Measurements from ENCODE around the gene CLCN3. TPM values are rescaled to one million over a fixed set of nuclear protein-coding genes. Genes with fewer than 3 reads are reported as not detected.

Gene CLCN3
- total RNA-seq, 4 donors from 2014 or later = 14.0 to 61.5 (median 44.7) TPM

DNA sequence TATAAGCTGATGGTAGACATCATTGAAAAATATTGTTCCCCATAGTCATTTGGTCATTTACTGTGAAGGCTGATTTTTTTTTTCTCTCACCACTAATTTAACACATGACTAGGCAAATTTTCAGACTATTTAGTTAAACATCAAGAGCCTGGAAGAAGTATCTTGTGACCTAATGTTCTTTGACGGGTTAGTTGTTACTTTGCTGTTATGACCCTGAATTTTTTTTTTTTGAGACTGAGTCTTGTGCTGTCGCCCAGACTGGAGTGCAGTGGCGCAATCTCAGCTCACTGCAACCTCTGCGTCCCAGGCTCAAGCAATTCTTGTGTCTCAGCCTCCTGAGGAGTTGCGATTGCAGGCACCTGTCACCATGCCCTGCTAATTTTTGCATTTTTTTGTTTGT lies 70.4 kb downstream of the CLCN3 start:
- H3K36me3 ChIP-seq = peaks cover 0 to 20% (median 0%) of the 10 kb centered on the region in 3 donors
- TF ChIP-seq POLR2A (IDR thresholded peaks at IDR 0.05) = no peak
- TF ChIP-seq, protein P1, sequence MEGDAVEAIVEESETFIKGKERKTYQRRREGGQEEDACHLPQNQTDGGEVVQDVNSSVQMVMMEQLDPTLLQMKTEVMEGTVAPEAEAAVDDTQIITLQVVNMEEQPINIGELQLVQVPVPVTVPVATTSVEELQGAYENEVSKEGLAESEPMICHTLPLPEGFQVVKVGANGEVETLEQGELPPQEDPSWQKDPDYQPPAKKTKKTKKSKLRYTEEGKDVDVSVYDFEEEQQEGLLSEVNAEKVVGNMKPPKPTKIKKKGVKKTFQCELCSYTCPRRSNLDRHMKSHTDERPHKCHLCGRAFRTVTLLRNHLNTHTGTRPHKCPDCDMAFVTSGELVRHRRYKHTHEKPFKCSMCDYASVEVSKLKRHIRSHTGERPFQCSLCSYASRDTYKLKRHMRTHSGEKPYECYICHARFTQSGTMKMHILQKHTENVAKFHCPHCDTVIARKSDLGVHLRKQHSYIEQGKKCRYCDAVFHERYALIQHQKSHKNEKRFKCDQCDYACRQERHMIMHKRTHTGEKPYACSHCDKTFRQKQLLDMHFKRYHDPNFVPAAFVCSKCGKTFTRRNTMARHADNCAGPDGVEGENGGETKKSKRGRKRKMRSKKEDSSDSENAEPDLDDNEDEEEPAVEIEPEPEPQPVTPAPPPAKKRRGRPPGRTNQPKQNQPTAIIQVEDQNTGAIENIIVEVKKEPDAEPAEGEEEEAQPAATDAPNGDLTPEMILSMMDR (IDR thresholded peaks at IDR 0.05) = no peak
- H3K27ac ChIP-seq = no peak overlapping the region
- H3K4me1 ChIP-seq = no peaks in the 10 kb centered on the region
- H3K27me3 ChIP-seq = no peaks in the 10 kb centered on the region
- H3K9me3 ChIP-seq = no peaks in the 10 kb centered on the region
- DNase-seq = no peak
- no peak overlapping the region for H3K4me3 ChIP-seq

DNA sequence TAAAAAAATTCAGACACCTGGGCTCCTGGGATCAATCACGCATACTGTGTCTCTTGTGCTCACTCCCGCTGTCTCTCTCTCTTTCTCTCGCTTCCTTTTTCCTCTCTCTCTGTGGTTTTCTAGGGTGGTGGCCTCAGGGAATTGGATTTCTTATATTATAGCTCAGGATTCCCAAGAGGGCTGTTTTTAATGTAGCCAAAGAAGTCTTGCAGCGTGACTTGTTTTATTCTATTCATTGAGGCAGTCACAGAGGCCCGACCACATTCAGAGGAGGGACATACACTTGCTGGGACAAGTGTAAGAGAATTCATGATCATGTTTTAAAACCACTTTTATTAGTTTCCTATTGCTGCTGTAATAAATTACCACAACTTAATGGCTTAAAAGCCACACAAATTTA lies 78.0 kb downstream of the CLCN3 start:
- DNase-seq = no peak
- Histone ChIP-seq H3K4me1 (no peaks in the 10 kb centered on the region), H3K27ac (no peak overlapping the region), H3K27me3 (no peaks in the 10 kb centered on the region), H3K36me3 (peaks cover 0 to 58% (median 0%) of the 10 kb centered on the region in 3 donors), H3K4me3 (no peak overlapping the region), H3K9me3 (no peaks in the 10 kb centered on the region)
- no peak for TF ChIP-seq POLR2A (IDR thresholded peaks at IDR 0.05)
- TF ChIP-seq, protein P1 (IDR thresholded peaks at IDR 0.05) = no peak

DNA sequence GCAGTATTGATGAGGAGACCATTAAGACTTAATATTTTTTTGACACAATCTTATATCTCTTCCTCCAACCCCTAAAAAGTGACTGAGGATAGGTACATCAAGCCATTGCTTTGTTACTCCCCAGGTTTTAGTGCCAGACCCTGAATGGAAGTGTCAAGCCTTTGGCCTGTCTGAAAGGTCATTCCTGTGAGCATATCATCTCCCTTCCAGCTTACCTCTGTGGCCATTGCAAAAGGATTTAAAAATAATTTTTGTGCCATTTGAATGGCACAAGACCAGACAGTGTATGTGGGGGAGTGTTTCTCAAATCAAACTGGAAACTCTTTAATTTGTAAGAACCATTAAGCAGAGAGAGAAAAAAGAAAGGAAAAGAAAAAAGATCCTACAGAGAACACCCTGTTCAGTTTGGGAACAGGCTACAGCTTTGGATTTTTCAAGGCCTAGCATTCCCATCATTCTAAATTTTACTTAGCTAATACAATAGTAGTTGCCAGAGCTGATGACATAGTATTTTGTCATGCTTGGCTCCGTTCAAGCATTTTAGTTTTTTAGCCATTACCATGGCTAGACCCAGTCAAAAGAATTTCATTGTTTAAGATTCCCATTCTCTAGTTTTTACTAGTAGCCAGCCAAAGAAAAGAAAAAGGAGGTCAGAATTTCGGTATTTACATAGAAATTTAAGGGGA lies 87.7 kb downstream of the CLCN3 start:
- Histone ChIP-seq H3K36me3 (peaks cover 0 to 34% (median 0%) of the 10 kb centered on the region in 3 donors), H3K4me1 (no peaks in the 10 kb centered on the region), H3K4me3 (no peak overlapping the region), H3K27ac (no peak overlapping the region), H3K9me3 (no peaks in the 10 kb centered on the region), H3K27me3 (no peaks in the 10 kb centered on the region)
- DNase-seq = no peak
- TF ChIP-seq, protein P1 (IDR thresholded peaks at IDR 0.05) = no peak
- TF ChIP-seq POLR2A (IDR thresholded peaks at IDR 0.05) = no peak

DNA sequence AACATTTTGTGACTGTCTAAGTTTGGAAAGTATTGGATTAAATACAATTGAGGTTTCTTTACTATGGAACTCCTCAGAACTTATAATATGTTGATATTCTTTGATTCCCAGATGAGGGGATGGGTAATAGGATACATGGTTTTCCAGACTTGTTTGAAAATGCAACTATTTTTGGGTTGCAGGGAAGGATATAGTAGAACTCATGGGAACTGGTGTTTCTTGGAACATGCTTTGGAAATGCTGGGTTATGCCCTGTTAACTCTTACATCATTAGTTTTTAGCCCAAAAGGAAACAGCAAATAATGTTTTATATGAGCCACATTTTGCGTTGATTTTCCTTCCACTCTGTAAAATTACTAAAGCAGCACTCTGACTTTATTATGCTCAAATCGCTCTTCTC lies 95.4 kb downstream of the CLCN3 start:
- Histone ChIP-seq H3K4me1 (no peaks in the 10 kb centered on the region), H3K27ac (no peak overlapping the region), H3K9me3 (no peaks in the 10 kb centered on the region), H3K27me3 (no peaks in the 10 kb centered on the region), H3K4me3 (no peak overlapping the region), H3K36me3 (peaks cover 0 to 56% (median 0%) of the 10 kb centered on the region in 3 donors)
- TF ChIP-seq, protein P1 (IDR thresholded peaks at IDR 0.05) = no peak
- TF ChIP-seq POLR2A (IDR thresholded peaks at IDR 0.05) = no peak
- DNase-seq = no peak

DNA sequence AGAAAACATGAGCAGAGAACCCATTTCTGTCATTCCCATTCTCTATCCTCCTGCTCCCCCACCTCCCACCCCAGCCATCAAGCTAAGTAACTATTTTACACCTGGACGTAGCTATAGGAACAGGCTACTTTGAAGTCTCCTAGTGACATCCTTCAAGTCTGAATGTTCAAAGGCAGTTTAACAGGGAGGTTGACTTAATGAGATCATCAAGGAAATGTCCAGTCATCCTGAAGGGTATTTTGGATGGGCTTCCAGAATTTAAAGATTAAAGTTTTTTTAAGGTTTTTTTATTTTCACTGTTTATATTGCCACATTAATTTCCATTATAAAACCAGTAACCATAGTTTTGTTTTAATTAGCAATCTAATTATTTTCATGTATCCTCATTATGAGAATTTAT lies 96.3 kb downstream of the CLCN3 start:
- Histone ChIP-seq H3K4me3 (no peak overlapping the region), H3K9me3 (no peaks in the 10 kb centered on the region), H3K36me3 (peaks cover 0 to 56% (median 0%) of the 10 kb centered on the region in 3 donors), H3K27me3 (no peaks in the 10 kb centered on the region), H3K4me1 (no peaks in the 10 kb centered on the region), H3K27ac (no peak overlapping the region)
- no peak for DNase-seq
- no peak for TF ChIP-seq POLR2A (IDR thresholded peaks at IDR 0.05)
- TF ChIP-seq, protein P1 (IDR thresholded peaks at IDR 0.05) = no peak
